GM10847 (cell line): ENCODE data around the gene ZBTB17.

ENCODE experiments used
- POLR2A ChIP-seq: IDR thresholded peaks from 2 replicates; pipeline ENCODE4 v1.6.1; 2011; ENCODE audit not compliant: insufficient read length; ENCODE audit errors: extremely low read depth

The ZBTB17 gene

DNA sequence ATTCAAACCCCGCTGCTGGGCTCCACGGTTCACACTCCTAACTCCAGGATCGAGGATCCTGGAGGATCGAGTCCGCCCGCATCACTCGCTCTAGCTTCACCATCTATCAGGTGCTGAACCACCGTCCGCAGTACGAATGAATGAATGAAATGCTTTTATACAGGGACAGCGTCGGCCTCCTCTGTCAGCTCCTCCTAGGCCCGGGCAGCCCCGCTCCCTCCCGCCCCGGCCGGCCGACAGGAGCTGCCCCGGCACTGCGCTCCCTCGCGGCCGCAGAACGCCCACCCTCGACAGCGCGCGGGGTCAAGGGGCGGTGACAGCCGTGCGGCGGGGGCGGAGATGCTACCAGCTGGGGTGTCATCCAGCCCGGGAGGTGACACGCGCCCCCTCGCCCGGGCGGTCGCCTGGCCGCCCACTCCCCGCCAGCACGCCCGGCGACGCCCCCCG lies 520 bp downstream of the ZBTB17 start:
- TF ChIP-seq POLR2A: peak; percentile 8

DNA sequence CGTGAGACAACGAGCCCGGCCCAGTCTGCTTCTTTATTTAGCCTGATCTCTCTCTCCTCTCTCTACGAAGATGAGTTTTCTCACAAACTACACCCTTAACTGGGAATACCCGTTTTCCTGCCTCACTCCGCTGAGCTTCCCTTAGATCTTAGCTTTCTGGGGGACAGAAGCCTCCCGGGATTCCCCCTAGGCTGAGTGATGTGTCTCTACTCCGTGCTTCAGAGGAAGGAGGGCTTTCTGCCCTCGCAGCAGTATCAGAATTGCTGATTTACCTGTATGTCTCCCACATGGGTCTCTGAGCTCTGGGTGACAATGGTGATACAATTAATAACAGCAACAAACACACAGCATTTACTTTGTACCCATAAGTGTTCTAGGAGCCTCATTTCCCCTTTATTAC lies 1.0 kb downstream of the ZBTB17 start:
- TF ChIP-seq POLR2A: no peak

DNA sequence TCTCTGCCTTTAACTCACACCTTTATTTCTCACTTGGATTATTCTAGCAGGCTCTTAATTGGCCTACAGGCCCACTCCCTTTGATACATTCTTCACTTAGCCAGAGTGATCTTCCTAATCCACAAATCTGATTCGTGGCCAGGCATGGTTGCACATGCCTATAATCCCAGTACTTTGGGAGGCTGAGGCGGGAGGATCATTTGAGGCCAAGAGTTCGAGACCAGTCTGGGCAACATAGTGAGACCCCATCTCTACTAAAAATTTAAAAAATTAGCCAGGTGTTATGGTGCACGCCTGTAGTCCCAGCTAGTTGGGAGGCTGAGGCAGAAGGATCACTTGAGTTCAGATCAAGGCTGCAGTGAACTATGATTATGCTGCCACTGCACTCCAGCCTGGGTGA lies 2.1 kb downstream of the ZBTB17 start:
- TF ChIP-seq POLR2A: no peak

DNA sequence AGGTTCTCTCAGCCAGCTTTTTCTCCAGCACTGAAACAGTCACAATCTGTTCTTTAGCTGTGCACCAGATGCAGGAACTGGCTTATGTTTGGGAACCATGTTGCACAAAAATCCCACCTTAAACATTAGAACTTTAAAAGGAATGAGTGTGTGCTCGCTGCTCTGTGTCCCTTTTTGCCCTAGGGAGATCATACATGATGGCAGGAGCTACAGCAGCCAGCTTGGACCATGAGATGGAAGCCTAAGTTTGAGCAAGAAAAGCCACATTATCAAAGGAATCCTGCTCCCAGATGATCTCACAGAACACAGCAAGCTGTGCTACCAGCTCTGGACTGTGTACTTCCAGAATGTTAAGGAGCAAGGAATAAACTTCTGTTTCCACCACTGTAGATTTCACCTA lies 3.5 kb downstream of the ZBTB17 start:
- TF ChIP-seq POLR2A: no peak

DNA sequence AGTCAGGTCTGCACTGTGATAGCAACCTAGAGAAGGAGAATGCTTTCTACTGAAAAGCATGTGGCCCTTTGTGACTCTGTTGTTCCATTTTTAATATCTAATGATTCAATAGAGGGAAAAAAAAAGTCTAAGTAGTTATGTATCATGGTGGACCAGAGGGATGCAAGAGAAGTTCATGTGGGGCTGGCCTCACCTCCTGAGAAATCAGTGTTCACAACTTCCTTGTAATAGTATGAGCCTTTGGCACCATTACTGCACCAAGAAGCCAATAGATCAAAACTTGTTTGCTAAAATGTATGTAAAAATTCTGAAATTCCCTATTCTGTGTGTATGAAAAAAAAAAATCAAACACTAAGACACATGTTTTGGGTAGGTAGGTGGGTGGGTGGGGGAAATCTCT lies 5.0 kb downstream of the ZBTB17 start:
- TF ChIP-seq POLR2A: no peak

DNA sequence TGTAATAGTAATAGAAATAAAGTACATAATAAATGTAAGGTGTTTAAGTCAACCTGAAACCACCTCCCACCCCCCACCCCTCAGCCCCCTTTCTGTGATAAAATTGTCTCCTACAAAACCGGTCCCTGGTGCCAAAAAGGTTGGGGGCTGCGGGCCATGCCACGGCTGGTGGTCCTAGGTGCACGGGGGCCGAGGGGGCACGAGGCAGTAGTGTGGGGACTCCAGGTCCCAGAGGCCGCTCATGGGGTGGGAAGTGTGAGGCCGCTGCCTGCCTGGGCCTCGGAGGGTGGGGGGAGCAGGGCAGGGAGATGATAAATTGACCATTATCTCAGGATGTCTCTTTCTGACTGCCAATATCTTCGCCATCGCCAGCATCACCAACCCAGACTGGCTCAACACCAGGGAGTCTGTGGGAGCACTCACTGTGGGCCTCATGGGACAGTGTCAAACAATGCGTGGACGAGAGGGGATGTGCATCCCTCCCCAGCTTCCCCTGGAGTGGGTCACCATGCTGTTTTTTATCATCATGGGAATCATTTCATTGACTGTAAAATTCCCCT lies 6.5 kb downstream of the ZBTB17 start:
- TF ChIP-seq POLR2A: no peak

DNA sequence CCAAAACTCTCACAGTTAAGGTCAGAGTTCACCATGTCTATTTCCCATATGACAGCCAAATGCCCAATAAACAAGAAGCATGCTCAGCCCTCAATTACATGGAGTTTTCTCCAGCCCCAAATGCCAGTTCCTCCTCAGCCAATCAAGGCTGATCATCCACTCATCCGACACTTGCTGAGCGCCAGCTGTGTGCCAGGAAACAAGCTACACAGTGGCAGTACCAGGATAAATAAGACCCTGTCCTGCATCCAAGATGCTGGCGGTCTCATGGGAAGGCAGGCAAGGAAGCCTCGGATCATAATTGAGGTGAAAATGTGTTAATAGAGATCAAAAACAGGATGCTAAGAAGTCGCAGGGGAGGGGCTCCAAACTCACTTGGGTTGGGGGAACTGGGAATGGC lies 7.7 kb downstream of the ZBTB17 start:
- TF ChIP-seq POLR2A: no peak

DNA sequence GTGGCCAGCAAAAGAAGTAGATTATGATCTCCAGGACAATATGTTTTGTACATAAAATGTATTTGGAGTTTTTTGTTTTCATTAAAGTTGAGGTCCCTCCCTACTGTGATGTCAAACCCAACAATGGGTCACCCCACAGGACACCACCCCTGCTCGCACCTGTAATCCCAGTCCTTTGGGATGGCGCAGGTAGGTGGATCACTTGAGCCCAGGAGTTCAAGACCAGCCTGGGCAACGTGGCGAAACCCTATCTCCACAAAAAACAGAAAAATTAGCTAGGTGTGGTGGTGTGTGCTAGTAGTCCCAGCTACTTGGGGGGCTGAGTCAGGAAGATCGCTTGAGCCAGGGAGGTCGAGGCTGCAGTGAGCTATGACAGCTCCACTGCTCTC lies 9.0 kb downstream of the ZBTB17 start:
- no peak for TF ChIP-seq POLR2A

DNA sequence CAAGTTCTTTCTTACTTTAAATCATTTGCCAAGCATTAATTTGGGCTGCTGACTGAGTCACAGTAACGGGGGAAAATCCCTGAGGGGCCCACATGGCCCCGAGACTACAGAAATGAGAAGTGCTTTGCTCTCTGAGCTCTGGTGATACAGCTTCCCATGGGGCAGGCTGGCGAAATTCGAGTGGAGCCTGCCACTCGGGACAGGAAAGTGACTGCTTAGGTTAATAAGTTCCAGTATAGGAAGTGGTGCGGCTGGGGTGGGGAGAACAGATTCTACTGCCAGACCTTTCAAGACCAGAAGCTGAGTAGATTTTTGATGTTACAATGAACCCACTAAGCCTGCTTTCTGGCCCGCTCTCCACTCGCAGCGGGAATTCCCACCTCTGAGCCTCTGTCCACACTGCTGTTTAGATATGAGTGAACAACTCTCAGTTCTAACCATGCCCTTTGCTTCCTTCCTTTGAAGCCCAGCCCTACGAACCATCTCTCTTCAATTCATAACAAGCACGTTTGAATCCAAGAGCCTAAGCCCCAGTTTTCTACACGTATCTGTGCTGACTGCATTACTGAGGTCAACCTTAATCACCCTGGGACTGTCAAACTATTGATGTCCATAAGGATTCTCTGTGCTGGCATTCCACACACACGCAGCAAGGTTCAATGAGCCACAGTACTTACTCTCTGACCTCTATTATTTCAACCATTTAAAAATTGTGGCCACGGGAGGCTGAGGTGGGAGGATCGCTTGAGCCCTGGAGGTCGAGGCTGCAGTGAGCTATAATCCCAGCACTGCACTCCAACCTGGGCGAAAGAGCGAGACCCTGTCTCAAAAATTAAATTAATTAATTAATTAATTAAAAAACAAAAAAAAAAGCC lies 9.6 kb downstream of the ZBTB17 start:
- no peak for TF ChIP-seq POLR2A

DNA sequence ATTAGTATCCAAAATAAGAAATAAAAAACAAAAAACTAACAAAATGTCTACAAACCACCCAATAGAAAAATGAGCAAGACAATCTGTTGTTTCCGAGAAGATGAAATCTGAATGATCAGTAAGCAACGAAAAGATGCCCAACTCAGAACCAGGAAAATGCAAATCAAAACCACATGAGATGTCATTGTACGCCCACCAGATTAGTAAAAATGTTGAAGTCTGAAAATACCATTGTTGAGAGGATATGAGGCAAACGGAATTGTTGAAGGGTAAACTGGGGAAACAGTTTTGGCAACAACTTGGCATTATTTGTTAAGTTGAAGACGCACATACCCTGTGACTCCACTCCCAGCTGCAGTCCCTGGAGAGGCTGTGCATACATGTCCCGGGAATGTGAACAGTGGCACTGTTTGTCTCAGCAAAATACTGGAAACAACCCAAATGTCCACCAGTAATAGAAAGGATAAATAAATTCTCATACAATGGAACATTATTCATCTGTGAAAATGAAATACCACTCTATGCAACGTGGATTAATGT lies 10.6 kb downstream of the ZBTB17 start:
- no peak for TF ChIP-seq POLR2A

DNA sequence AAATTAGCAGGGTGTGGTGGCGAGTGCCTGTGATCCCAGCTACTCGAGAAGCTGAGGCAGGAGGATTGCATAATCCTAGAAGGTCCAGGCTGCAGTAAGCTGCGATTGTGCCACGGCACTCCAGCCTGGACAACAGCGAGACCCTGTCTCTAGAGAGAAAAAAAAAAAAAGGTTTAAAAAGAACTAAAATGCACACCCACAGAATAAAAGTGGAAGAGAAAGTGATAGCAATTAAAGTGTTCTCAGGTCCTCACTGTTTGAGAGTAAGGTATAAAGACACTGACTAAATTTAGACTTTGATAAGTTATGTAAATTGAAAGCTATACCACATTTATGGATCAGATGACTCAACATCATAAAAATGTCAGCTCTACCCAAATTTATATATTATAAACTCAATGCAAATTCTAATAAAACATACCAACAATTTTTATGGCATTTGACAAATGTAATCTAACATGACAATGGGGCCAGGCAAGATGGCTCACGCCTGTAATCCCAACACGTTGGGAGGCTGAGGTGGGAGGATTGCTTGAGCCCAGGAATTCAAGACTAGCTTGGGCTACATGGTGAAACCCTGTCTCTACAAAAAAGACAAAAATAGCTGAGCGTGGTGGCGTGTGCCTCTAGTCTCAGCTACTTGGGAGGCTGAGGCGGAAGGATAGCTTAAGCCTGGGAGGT lies 11.8 kb downstream of the ZBTB17 start:
- TF ChIP-seq POLR2A: no peak

DNA sequence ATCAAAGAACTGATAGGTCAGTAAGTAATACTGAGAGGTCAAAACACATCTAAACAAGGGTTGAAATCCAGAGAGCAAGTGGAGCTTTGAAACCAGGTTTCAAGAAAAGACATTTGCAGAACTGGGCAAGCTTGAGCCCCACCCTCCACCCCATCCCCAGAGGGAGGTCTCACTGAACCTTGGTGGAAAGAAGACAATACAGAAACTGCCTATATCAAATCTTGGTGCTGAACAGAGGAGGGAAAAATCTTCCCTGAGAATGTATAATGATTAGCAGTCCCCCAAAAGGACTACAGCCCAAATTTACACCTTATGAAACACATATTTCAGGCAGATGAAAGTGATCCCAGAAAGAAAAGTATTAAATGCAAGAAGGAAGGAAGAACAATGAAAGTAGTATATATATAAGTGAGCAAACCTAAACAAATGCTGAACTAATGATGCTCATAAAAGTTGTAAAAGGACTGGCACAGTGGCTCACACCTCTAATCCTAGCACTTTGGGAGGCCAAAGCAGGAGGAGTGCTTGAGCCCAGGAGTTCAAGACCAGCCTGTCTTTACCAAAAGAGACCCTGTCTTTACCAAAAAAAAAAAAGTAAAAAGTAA lies 12.4 kb downstream of the ZBTB17 start:
- no peak for TF ChIP-seq POLR2A

DNA sequence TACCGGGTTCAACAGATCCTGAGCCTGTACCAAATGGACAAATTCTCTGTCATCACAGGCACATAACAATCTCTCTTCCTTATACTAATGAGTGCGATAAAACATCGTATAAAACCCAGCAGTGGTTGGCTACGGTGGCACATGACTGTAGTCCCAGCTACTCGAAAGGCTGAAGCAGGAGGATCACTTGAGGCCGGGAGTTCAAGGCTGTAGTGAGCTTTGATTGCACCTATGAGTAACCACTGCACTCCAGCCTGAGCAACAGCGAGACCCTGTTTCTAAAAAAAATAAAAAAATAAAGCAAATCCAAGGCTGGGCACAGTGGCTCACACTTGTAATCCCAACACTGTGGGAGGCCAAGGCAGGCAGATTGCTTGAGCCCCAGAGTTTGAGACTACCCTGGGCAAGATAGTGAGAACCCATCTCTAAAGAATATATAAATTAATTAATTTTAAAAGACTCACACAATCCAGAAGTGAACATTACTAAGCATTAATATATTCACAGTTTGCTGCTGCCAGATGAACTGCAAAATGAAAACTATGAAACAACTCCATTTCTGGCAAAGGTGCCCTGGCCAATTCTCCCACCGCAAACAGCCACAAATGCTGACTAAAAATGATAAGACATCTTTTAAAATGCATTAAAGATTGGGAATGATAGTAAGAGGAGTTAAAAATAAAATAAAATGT lies 13.1 kb downstream of the ZBTB17 start:
- no peak for TF ChIP-seq POLR2A

DNA sequence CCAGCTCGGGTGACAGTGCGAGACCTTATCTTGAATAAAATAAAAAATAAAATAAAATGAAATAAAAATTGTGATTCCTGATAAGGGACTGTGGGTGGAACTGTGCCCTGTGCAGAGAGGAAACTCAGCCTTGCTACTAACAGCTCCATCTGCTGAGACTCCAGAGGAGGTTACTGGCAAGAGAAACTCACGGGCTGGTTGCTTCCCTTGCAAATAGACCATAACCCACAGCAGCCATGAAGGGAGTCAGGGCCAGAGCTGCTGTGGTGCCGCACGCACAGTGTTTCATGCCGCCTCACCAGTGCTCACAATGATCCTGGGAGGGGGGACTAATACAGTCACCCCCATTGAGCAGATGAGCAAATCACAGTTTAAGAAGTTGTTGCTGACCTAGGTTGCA lies 13.7 kb downstream of the ZBTB17 start:
- TF ChIP-seq POLR2A: no peak

DNA sequence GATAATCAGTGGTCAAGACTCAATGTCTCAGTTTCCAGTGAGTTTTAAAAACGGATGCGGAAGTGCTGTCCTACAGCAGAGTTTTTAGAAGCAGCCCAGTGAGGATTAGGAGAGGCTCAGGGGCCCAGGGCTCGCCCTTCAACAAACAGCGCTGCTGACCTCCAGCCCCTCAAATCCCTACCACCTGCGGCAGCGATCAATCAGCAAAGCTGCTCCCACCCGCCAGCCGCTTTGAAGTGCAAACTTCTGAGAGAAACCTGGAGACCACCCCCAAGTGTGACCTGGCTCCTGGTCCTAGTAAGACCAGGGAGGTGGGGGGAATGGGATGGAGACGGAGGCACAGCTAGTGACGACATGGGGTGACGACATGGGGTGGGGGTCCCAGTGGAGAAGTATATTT lies 14.4 kb downstream of the ZBTB17 start:
- no peak for TF ChIP-seq POLR2A
